Mesothelial cell of epicardium (in vitro differentiated cells): ENCODE data around the gene ADGRG4. TPM values are rescaled to one million over a fixed set of nuclear protein-coding genes. Genes with fewer than 3 reads are reported as not detected.

Experiments used
- DNase-seq, 2 experiments: peaks; one replicate each; pipeline ENCODE4 v3.0.0; 2021; ENCODE audit warnings: low spot score in 2 of 2; ENCODE audit not compliant: unreplicated experiment in 2 of 2
- H3K27ac Mint-ChIP-seq: 2 replicates; pipeline ENCODE4 v1.8.0; 2021; ENCODE audit warnings: mixed read lengths
- H3K27me3 Mint-ChIP-seq: 2 replicates; pipeline ENCODE4 v1.8.0; 2021; ENCODE audit warnings: low read depth, mixed read lengths
- H3K36me3 Mint-ChIP-seq: 2 replicates; pipeline ENCODE4 v1.8.0; 2021; ENCODE audit warnings: mixed read lengths
- H3K4me1 Mint-ChIP-seq: 2 replicates; pipeline ENCODE4 v1.8.0; 2021; ENCODE audit warnings: mixed read lengths
- H3K4me3 Mint-ChIP-seq: 2 replicates; pipeline ENCODE4 v1.8.0; 2021; ENCODE audit warnings: mild to moderate bottlenecking, moderate library complexity, mixed read lengths
- H3K9me3 Mint-ChIP-seq: 2 replicates; pipeline ENCODE4 v1.8.0; 2021; ENCODE audit warnings: mixed read lengths
- CTCF ChIP-seq: fragments of 200-600 bp; sonication (generic); IDR thresholded peaks from one replicate; pipeline ENCODE4 v1.5.0; 2021; ENCODE audit warnings: antibody characterized with exemption; ENCODE audit not compliant: unreplicated experiment
- total RNA-seq: library from RNA; stranded (reverse); gene quantifications from 3 replicates; pipeline ENCODE4 v1.2.1, GENCODE V29; 2021

The ADGRG4 gene
- total RNA-seq, 1 donor from 2014 or later = not detected

- TF ChIP-seq CTCF = no peak
- H3K4me1 Mint-ChIP-seq = no peaks in the 10 kb centered on the region
- H3K9me3 Mint-ChIP-seq = peaks cover 12% of the 10 kb centered on the region
- no peaks in the 10 kb centered on the region for H3K36me3 Mint-ChIP-seq
- H3K27ac Mint-ChIP-seq = no peak overlapping the region
- H3K27me3 Mint-ChIP-seq = no peaks in the 10 kb centered on the region
- DNase-seq = no peak
- no peak overlapping the region for H3K4me3 Mint-ChIP-seq
Observed at GRCh38 chrX:136318895-136319597, 18.3 kb downstream of the ADGRG4 start.

- Mint-ChIP-seq H3K27me3 (no peaks in the 10 kb centered on the region), H3K9me3 (peaks cover 12% of the 10 kb centered on the region), H3K4me1 (no peaks in the 10 kb centered on the region), H3K36me3 (no peaks in the 10 kb centered on the region), H3K27ac (no peak overlapping the region), H3K4me3 (no peak overlapping the region)
- DNase-seq = no peak
- TF ChIP-seq CTCF = no peak
Observed at GRCh38 chrX:136319600-136319999, 18.8 kb downstream of the ADGRG4 start.

GRCh38 chrX:136321532-136321931 lies 20.8 kb downstream of the ADGRG4 start:
- H3K4me3 Mint-ChIP-seq = no peak overlapping the region
- peaks cover 6% of the 10 kb centered on the region for H3K9me3 Mint-ChIP-seq
- H3K27me3 Mint-ChIP-seq = no peaks in the 10 kb centered on the region
- H3K36me3 Mint-ChIP-seq = no peaks in the 10 kb centered on the region
- no peak for DNase-seq
- no peaks in the 10 kb centered on the region for H3K4me1 Mint-ChIP-seq
- TF ChIP-seq CTCF = no peak
- H3K27ac Mint-ChIP-seq = no peak overlapping the region

- peaks cover 6% of the 10 kb centered on the region for H3K9me3 Mint-ChIP-seq
- H3K36me3 Mint-ChIP-seq = no peaks in the 10 kb centered on the region
- no peak overlapping the region for H3K27ac Mint-ChIP-seq
- no peaks in the 10 kb centered on the region for H3K4me1 Mint-ChIP-seq
- no peaks in the 10 kb centered on the region for H3K27me3 Mint-ChIP-seq
- no peak for DNase-seq
- no peak for TF ChIP-seq CTCF
- H3K4me3 Mint-ChIP-seq = no peak overlapping the region
Observed at GRCh38 chrX:136322064-136322463, 21.3 kb downstream of the ADGRG4 start.

DNA sequence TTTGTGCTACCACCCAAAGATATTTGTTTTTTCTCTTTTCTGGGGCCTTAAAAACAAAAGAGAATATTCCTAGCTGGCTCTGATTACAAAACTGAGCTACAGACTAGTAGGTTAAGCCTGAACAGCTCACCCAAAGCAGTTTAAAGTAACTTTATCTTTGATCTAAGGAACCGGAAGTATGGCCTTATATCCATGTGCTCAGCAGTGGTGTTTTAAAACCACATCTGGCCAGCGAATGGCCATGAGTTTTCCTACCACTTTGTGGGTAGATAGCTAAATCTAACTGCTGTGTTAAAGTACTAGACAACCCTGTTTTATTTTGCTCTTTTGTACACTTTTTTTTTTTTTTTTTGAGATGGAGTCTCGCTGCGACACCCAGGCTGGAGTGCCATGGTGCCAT lies 24.6 kb downstream of the ADGRG4 start:
- Mint-ChIP-seq H3K4me1 (no peaks in the 10 kb centered on the region), H3K4me3 (no peak overlapping the region), H3K36me3 (no peaks in the 10 kb centered on the region), H3K9me3 (peaks cover 6% of the 10 kb centered on the region), H3K27me3 (no peaks in the 10 kb centered on the region), H3K27ac (no peak overlapping the region)
- TF ChIP-seq CTCF = no peak
- no peak for DNase-seq

- H3K36me3 Mint-ChIP-seq = no peaks in the 10 kb centered on the region
Observed at GRCh38 chrX:136328933-136329332, 28.2 kb downstream of the ADGRG4 start.

More at GRCh38 chrX:136328933-136329332, 28.2 kb downstream of the ADGRG4 start:
- Mint-ChIP-seq H3K4me3 (no peak overlapping the region), H3K27me3 (no peaks in the 10 kb centered on the region), H3K9me3 (peaks cover 8% of the 10 kb centered on the region), H3K27ac (no peak overlapping the region), H3K4me1 (no peaks in the 10 kb centered on the region)
- no peak for DNase-seq
- no peak for TF ChIP-seq CTCF
